Mesendoderm (in vitro differentiated cells): ENCODE data around the gene SNTG2.

Experiments
- DNase-seq: peaks from one replicate; pipeline ENCODE4 v3.0.0; 2013
- H2AK5ac ChIP-seq: 2 replicates; pipeline ENCODE4 v1.6.1; 2013; ENCODE audit warnings: low read length, inconsistent platforms
- H2BK120ac ChIP-seq: 2 replicates; pipeline ENCODE4 v1.6.1; 2013; ENCODE audit warnings: low read depth, mild to moderate bottlenecking, low read length, moderate library complexity, mixed read lengths
- H2BK15ac ChIP-seq: replicated peaks from 2 replicates; pipeline ENCODE4 v1.6.1; 2013; ENCODE audit warnings: low read depth, mild to moderate bottlenecking, moderate library complexity
- H2BK5ac ChIP-seq: 2 replicates; pipeline ENCODE4 v1.6.1; 2013; ENCODE audit warnings: low read length, inconsistent platforms
- H3K18ac ChIP-seq: 2 replicates; pipeline ENCODE4 v1.6.1; 2013; ENCODE audit warnings: mild to moderate bottlenecking, low read length, mixed read lengths
- H3K23ac ChIP-seq: one replicate; pipeline ENCODE4 v1.6.1; 2013; ENCODE audit warnings: low read length
- H3K27ac ChIP-seq: 2 replicates; pipeline ENCODE4 v1.5.1; 2013; ENCODE audit warnings: low read depth, mild to moderate bottlenecking, inconsistent platforms, low read length, moderate library complexity
- H3K27me3 ChIP-seq: 2 replicates; pipeline ENCODE4 v1.6.1; 2013; ENCODE audit warnings: low read length, control low read depth, mild to moderate bottlenecking, inconsistent platforms; ENCODE audit not compliant: insufficient read depth, poor library complexity
- H3K36me3 ChIP-seq: 2 replicates; pipeline ENCODE4 v1.6.1; 2013; ENCODE audit warnings: low read length, inconsistent platforms; ENCODE audit not compliant: control insufficient read depth, insufficient read depth
- H3K4ac ChIP-seq: one replicate; pipeline ENCODE4 v1.6.1; 2013; ENCODE audit warnings: low read depth, mild to moderate bottlenecking, low read length, moderate library complexity
- H3K4me1 ChIP-seq: 2 replicates; pipeline ENCODE4 v1.6.1; 2013; ENCODE audit warnings: low read depth, low read length, inconsistent platforms; ENCODE audit not compliant: control insufficient read depth
- H3K4me2 ChIP-seq: 2 replicates; pipeline ENCODE4 v1.6.1; 2013; ENCODE audit warnings: low read length
- H3K4me3 ChIP-seq: 2 replicates; pipeline ENCODE4 v1.5.1; 2013; ENCODE audit warnings: mild to moderate bottlenecking, low read length
- H3K56ac ChIP-seq: one replicate; pipeline ENCODE4 v1.6.1; 2013; ENCODE audit warnings: low read length
- H3K79me1 ChIP-seq: 2 replicates; pipeline ENCODE4 v1.6.1; 2013; ENCODE audit warnings: low read length, inconsistent platforms
- H3K79me2 ChIP-seq: 2 replicates; pipeline ENCODE4 v1.6.1; 2013; ENCODE audit warnings: mild to moderate bottlenecking, low read length; ENCODE audit not compliant: control insufficient read depth, insufficient read depth
- H3K9ac ChIP-seq: 2 replicates; pipeline ENCODE4 v1.6.1; 2013; ENCODE audit warnings: low read length, inconsistent platforms
- H4K5ac ChIP-seq: one replicate; pipeline ENCODE4 v1.6.1; 2013; ENCODE audit warnings: low read length
- H4K8ac ChIP-seq: one replicate; pipeline ENCODE4 v1.6.1; 2013; ENCODE audit warnings: low read depth, mild to moderate bottlenecking, control low read depth, low read length, moderate library complexity
- WGBS: extraction: QIAGEN DNeasy Blood & Tissue Kit; methylation state at CpG from one replicate; pipeline ENCODE4 v1.1.7; 2013; ENCODE audit warnings: low lambda C conversion rate, missing lambda C conversion rate; ENCODE audit not compliant: insufficient coverage; ENCODE audit errors: extremely low coverage; 5-methylcytosine and 5-hydroxymethylcytosine counted together

SNTG2 gene

GRCh38 chr2:959457-959856, 8.8 kb downstream of the SNTG2 start:
- Histone ChIP-seq H4K8ac (no peak overlapping the region), H2BK5ac (no peak overlapping the region), H2AK5ac (no peak overlapping the region), H3K4me3 (no peak overlapping the region), H4K5ac (no peak overlapping the region), H3K56ac (no peak overlapping the region), H3K79me2 (no peaks in the 10 kb centered on the region), H3K9ac (no peak overlapping the region), H3K4me2 (no peak overlapping the region), H3K4me1 (no peaks in the 10 kb centered on the region), H3K23ac (no peak overlapping the region), H3K27me3 (no peaks in the 10 kb centered on the region), H2BK120ac (no peak overlapping the region), H3K79me1 (no peaks in the 10 kb centered on the region), H3K36me3 (no peaks in the 10 kb centered on the region), H2BK15ac (no peak overlapping the region), H3K4ac (no peak overlapping the region), H3K27ac (no peak overlapping the region), H3K18ac (no peak overlapping the region)
- DNase-seq: peak; percentile 36
- WGBS: no CpG with 5 or more reads among the region's 10 CpGs

DNA sequence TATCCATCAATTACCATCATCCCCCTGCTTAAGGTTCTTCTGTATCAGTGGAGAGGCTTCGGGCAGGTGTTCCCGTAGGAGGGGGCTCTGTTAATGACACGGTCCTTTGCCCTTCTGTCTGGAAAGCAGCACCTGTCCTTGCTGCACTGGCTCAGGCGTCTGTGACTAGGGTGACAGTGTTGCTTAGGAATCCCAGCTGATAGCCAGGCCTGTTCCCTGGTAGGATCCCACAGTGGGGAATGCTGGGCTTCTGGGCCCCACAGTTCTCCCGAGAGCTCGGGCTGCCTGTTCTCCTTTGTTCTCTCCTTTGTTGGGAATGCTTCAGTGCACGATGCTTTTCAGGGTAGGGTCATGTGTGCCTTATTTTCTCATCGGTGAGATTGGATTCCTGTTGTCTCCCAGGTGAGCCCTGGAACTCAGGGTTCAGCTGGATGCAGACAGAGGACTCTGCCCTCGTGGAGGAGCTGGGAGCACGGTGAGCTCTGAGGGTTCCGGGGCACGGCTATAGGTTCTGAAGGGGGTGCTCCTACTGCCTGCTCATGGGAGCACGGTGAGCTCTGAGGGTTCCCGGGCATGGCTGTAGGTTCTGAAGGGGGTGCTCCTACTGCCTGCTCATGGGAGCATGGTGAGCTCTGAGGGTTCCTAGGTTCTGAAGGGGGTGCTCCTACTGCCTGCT, 9.6 kb downstream of the SNTG2 start:
- Histone ChIP-seq H2BK120ac (no peak overlapping the region), H2AK5ac (no peak overlapping the region)
- no CpG with 5 or more reads among the region's 14 CpGs for WGBS

DNA sequence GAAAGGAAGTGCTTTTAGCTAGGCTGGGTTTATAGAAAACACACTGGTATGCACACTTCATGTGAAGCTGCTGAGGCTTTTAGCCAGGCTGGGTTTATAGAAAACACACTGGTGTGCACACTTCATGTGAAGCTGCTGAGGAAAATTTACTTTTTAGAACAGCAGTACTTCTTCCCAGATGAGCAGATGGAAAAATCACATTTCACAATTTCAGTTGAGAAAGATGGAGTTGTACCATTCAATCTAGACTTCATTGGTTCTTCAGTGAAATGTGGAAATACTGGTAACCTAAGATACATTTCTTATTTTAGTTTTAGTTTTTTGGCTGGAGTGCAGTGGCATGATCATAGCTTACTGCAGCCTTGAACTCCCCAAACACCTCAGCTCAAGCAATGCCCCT, 11.1 kb downstream of the SNTG2 start:
- Histone ChIP-seq H3K4me2 (no peak overlapping the region), H3K79me2 (no peaks in the 10 kb centered on the region), H3K4ac (no peak overlapping the region), H3K27me3 (no peaks in the 10 kb centered on the region), H3K56ac (no peak overlapping the region), H2AK5ac (no peak overlapping the region), H2BK5ac (no peak overlapping the region), H2BK15ac (no peak overlapping the region), H3K79me1 (no peaks in the 10 kb centered on the region), H3K4me3 (no peak overlapping the region), H3K23ac (no peak overlapping the region), H3K4me1 (no peaks in the 10 kb centered on the region), H3K18ac (no peak overlapping the region), H4K5ac (no peak overlapping the region), H4K8ac (no peak overlapping the region), H2BK120ac (no peak overlapping the region), H3K27ac (no peak overlapping the region), H3K36me3 (no peaks in the 10 kb centered on the region), H3K9ac (no peak overlapping the region)
- no peak for DNase-seq

More for the DNA sequence above, 9.6 kb downstream of the SNTG2 start:
- Histone ChIP-seq H3K56ac (no peak overlapping the region), H3K9ac (no peak overlapping the region), H3K79me1 (no peaks in the 10 kb centered on the region), H3K4me2 (no peak overlapping the region), H3K4me1 (no peaks in the 10 kb centered on the region), H3K36me3 (no peaks in the 10 kb centered on the region), H3K27me3 (no peaks in the 10 kb centered on the region), H3K79me2 (no peaks in the 10 kb centered on the region), H3K18ac (no peak overlapping the region), H3K4ac (no peak overlapping the region), H3K27ac (no peak overlapping the region), H2BK15ac (no peak overlapping the region), H4K8ac (no peak overlapping the region), H4K5ac (no peak overlapping the region), H3K4me3 (no peak overlapping the region), H3K23ac (no peak overlapping the region), H2BK5ac (no peak overlapping the region)
- peak; percentile 76 for DNase-seq

GRCh38 chr2:963876-964275, 13.2 kb downstream of the SNTG2 start:
- Histone ChIP-seq H2BK5ac (no peak overlapping the region), H3K9ac (no peak overlapping the region), H3K4me3 (no peak overlapping the region), H3K23ac (no peak overlapping the region), H3K79me1 (no peaks in the 10 kb centered on the region), H2BK15ac (no peak overlapping the region), H3K27ac (no peak overlapping the region), H3K56ac (no peak overlapping the region), H3K79me2 (no peaks in the 10 kb centered on the region), H4K8ac (no peak overlapping the region), H3K27me3 (no peaks in the 10 kb centered on the region), H2BK120ac (no peak overlapping the region), H3K36me3 (no peaks in the 10 kb centered on the region), H3K18ac (no peak overlapping the region), H3K4ac (no peak overlapping the region), H2AK5ac (no peak overlapping the region), H4K5ac (no peak overlapping the region), H3K4me1 (no peaks in the 10 kb centered on the region), H3K4me2 (no peak overlapping the region)
- no CpG with 5 or more reads among the region's 6 CpGs for WGBS
- DNase-seq: no peak

- Histone ChIP-seq H3K4me1 (no peaks in the 10 kb centered on the region), H3K4me3 (no peak overlapping the region), H4K8ac (no peak overlapping the region), H3K36me3 (no peaks in the 10 kb centered on the region), H3K18ac (no peak overlapping the region), H3K27ac (no peak overlapping the region), H3K79me2 (no peaks in the 10 kb centered on the region), H2BK120ac (no peak overlapping the region), H4K5ac (no peak overlapping the region), H2BK5ac (no peak overlapping the region), H3K9ac (no peak overlapping the region), H3K79me1 (no peaks in the 10 kb centered on the region), H3K4ac (no peak overlapping the region), H2BK15ac (no peak overlapping the region), H3K4me2 (no peak overlapping the region), H3K23ac (no peak overlapping the region), H3K56ac (no peak overlapping the region), H2AK5ac (no peak overlapping the region), H3K27me3 (no peaks in the 10 kb centered on the region)
- WGBS: no CpG with 5 or more reads among the region's 8 CpGs
- no peak for DNase-seq
Measured at GRCh38 chr2:964562-964961, 13.9 kb downstream of the SNTG2 start.

DNA sequence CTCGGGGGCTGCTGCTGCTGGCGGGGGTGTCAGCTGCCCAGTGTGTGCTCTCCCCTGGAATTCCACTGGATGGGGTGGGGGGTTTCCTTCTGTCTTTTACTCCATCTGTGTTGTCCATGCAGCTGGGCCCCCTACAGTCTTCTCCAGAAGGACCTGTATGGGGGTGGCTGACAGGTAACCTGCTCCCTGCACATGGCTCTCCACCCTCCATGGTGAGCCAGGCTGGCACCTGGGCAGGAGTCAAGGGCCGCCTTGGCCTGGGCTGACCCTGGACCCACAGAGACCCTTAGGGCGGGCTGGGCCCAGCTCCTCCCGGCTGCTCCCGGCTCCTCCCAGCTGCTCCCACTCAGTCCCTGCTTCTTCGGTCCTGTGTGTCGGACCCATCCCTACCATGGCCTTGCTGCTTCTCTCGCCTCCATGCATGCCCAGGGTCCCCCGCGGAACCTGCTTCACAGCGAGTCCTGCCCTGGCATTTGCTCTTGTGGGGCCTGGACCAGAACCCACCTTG, 15.0 kb downstream of the SNTG2 start:
- H3K27ac ChIP-seq: no peak overlapping the region
- H2BK15ac ChIP-seq: no peak overlapping the region
- no peaks in the 10 kb centered on the region for H3K27me3 ChIP-seq
- no peak overlapping the region for H4K8ac ChIP-seq
- no peak for DNase-seq
- H2BK5ac ChIP-seq: no peak overlapping the region
- no peak overlapping the region for H3K23ac ChIP-seq
- no peak overlapping the region for H3K9ac ChIP-seq
- WGBS: no CpG with 5 or more reads among the region's 12 CpGs
- H4K5ac ChIP-seq: no peak overlapping the region
- no peak overlapping the region for H3K18ac ChIP-seq
- H3K56ac ChIP-seq: no peak overlapping the region
- H3K4ac ChIP-seq: no peak overlapping the region
- no peak overlapping the region for H2BK120ac ChIP-seq
- H3K4me3 ChIP-seq: no peak overlapping the region
- H3K4me1 ChIP-seq: no peaks in the 10 kb centered on the region
- H3K79me1 ChIP-seq: no peaks in the 10 kb centered on the region
- H3K4me2 ChIP-seq: no peak overlapping the region
- no peaks in the 10 kb centered on the region for H3K79me2 ChIP-seq
- no peaks in the 10 kb centered on the region for H3K36me3 ChIP-seq
- H2AK5ac ChIP-seq: no peak overlapping the region
